ENCODE data around the gene HHIPL1. TPM values are rescaled to one million over a fixed set of nuclear protein-coding genes. Genes with fewer than 3 reads are reported as not detected.

The HHIPL1 gene
- total and polyA plus RNA-seq, 9 donors = 1.4 to 2.8 (median 2.2) TPM

GRCh38 chr14:99690636-99691035 is 45.7 kb downstream of the HHIPL1 start:
- WGBS (ENCODE audit: insufficient coverage) = 100% methylated on average over 1 of the region's 5 CpGs
- Histone ChIP-seq H3K27ac (ENCODE audit: low read length) (no peak overlapping the region), H3K4me1 (ENCODE audit: control insufficient read depth, insufficient read depth, low read length) (peaks cover 3% of the 10 kb centered on the region), H3K4me3 (ENCODE audit: low read length) (no peak overlapping the region), H3K36me3 (ENCODE audit: control insufficient read depth, insufficient read depth, low read length) (no peaks in the 10 kb centered on the region), H3K9me3 (replicated peaks; ENCODE audit: control insufficient read depth, low read depth, low read length) (no peaks in the 10 kb centered on the region), H3K27me3 (ENCODE audit: control insufficient read depth, insufficient read depth, low read length) (peaks cover 12% of the 10 kb centered on the region)
- DNase-seq = no peak

GRCh38 chr14:99691111-99691885 is 46.4 kb downstream of the HHIPL1 start:
- no peak overlapping the region for H3K27ac ChIP-seq (ENCODE audit: low read length)
- DNase-seq = no peak
- H3K4me1 ChIP-seq (ENCODE audit: control insufficient read depth, insufficient read depth, low read length) = peaks cover 3% of the 10 kb centered on the region
- H3K9me3 ChIP-seq (replicated peaks; ENCODE audit: control insufficient read depth, low read depth, low read length) = no peaks in the 10 kb centered on the region
- WGBS (ENCODE audit: insufficient coverage) = 91% methylated on average over 11 of the region's 13 CpGs
- no peak overlapping the region for H3K4me3 ChIP-seq (ENCODE audit: low read length)
- H3K27me3 ChIP-seq (ENCODE audit: control insufficient read depth, insufficient read depth, low read length) = peaks cover 12% of the 10 kb centered on the region
- no peaks in the 10 kb centered on the region for H3K36me3 ChIP-seq (ENCODE audit: control insufficient read depth, insufficient read depth, low read length)

- H3K4me3 ChIP-seq (ENCODE audit: low read length) = no peak overlapping the region
- H3K27me3 ChIP-seq (ENCODE audit: control insufficient read depth, insufficient read depth, low read length) = peaks cover 4% of the 10 kb centered on the region
- H3K9me3 ChIP-seq (replicated peaks; ENCODE audit: control insufficient read depth, low read depth, low read length) = no peaks in the 10 kb centered on the region
- no CpG with 5 or more reads among the region's 3 CpGs for WGBS (ENCODE audit: insufficient coverage)
- no peaks in the 10 kb centered on the region for H3K36me3 ChIP-seq (ENCODE audit: control insufficient read depth, insufficient read depth, low read length)
- no peaks in the 10 kb centered on the region for H3K4me1 ChIP-seq (ENCODE audit: control insufficient read depth, insufficient read depth, low read length)
- no peak overlapping the region for H3K27ac ChIP-seq (ENCODE audit: low read length)
- DNase-seq = no peak
Measured at GRCh38 chr14:99693918-99694317, 49.0 kb downstream of the HHIPL1 start.

- no peak for DNase-seq
- WGBS (ENCODE audit: insufficient coverage) = 85% methylated on average over 3 of the region's 4 CpGs
- no peaks in the 10 kb centered on the region for H3K4me1 ChIP-seq (ENCODE audit: control insufficient read depth, insufficient read depth, low read length)
Measured at GRCh38 chr14:99696929-99697328, 52.0 kb downstream of the HHIPL1 start.

GRCh38 chr14:99698236-99698635 is 53.3 kb downstream of the HHIPL1 start:
- Histone ChIP-seq H3K4me1 (ENCODE audit: control insufficient read depth, insufficient read depth, low read length) (no peaks in the 10 kb centered on the region), H3K9me3 (replicated peaks; ENCODE audit: control insufficient read depth, low read depth, low read length) (peaks cover 9% of the 10 kb centered on the region), H3K36me3 (ENCODE audit: control insufficient read depth, insufficient read depth, low read length) (no peaks in the 10 kb centered on the region), H3K27ac (ENCODE audit: low read length) (no peak overlapping the region), H3K27me3 (ENCODE audit: control insufficient read depth, insufficient read depth, low read length) (no peaks in the 10 kb centered on the region), H3K4me3 (ENCODE audit: low read length) (no peak overlapping the region)
- 73% methylated on average over 3 of the region's 6 CpGs for WGBS (ENCODE audit: insufficient coverage)
- no peak for DNase-seq

More at GRCh38 chr14:99696929-99697328, 52.0 kb downstream of the HHIPL1 start:
- no peaks in the 10 kb centered on the region for H3K27me3 ChIP-seq (ENCODE audit: control insufficient read depth, insufficient read depth, low read length)
- H3K4me3 ChIP-seq (ENCODE audit: low read length) = no peak overlapping the region
- peaks cover under 1% of the 10 kb centered on the region for H3K9me3 ChIP-seq (replicated peaks; ENCODE audit: control insufficient read depth, low read depth, low read length)
- no peak overlapping the region for H3K27ac ChIP-seq (ENCODE audit: low read length)
- H3K36me3 ChIP-seq (ENCODE audit: control insufficient read depth, insufficient read depth, low read length) = no peaks in the 10 kb centered on the region

DNA sequence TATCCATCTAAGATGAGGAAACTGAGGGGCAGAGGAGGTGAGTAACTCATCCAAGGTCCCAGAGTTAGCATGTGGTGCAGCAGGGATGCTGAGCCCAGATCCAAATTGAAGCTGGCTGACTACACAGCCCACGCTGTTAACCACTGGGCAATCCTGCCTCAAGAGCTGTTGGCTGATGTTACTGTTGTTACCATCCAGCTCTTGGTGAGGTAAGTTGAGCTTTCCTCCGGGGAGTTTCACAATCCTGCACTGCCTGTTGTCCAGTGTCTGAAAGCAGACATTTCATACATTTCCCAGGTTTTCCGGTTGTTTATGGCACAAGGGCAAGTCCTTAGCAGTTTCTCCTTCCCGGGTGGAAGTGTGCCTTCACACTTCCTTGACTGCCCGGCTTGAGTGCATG is 53.7 kb downstream of the HHIPL1 start:
- Histone ChIP-seq H3K27me3 (ENCODE audit: control insufficient read depth, insufficient read depth, low read length) (no peaks in the 10 kb centered on the region), H3K9me3 (replicated peaks; ENCODE audit: control insufficient read depth, low read depth, low read length) (peaks cover 13% of the 10 kb centered on the region), H3K4me1 (ENCODE audit: control insufficient read depth, insufficient read depth, low read length) (no peaks in the 10 kb centered on the region), H3K27ac (ENCODE audit: low read length) (no peak overlapping the region), H3K36me3 (ENCODE audit: control insufficient read depth, insufficient read depth, low read length) (no peaks in the 10 kb centered on the region), H3K4me3 (ENCODE audit: low read length) (no peak overlapping the region)
- WGBS (ENCODE audit: insufficient coverage) = 47% methylated on average over 4 of the region's 5 CpGs
- no peak for DNase-seq

DNA sequence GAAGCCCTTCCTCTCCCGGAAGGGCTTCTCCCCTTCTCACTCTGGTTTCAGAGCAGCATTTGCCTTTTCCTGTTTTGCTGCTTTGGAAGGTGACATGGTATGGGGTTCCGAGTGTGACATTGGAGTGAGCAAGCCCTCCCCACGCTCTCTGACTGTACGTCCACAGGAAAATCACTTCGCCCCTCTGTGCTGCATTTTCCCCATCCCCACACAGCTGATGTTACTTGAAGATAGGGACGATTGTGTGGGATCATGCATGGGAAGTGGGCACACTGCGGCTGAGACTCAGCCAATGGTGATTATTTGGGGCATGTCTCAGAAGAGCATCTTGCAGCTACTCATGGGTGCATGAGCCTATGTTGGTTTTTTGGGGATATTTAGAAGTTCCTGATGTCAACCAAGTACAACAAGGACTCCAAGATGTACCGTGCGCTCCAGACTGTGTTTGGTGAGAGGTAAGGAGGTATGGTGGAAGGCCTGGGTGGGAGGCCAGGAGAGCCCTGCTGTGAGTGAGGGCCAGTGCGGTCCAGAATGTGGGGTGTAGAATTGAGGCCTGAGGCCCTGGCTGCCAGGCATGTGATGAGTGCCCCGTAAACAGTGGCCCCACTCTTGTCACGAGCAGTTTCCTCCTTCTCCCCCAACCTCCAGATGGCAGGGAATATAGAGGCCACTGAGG is 54.3 kb downstream of the HHIPL1 start:
- 90% methylated on average over 3 of the region's 12 CpGs for WGBS (ENCODE audit: insufficient coverage)

DNA sequence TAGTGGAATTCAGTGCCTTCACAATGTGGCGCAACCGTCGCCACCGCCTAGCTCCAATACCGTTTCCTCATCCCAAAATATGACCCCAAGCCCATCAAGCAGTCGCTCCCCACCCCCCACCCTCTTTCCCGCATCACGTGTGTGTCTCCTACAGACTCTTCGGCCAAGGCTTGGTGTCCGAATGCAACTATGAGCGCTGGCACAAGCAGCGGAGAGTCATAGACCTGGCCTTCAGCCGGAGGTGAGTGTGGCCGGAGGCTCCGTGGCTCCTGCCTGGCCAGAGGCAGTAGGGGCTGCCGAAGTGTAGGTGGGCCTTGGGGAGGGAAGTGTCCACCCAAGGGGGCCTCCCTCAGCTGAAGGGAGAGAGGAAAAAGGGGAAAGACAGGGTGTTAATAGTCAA is 54.9 kb downstream of the HHIPL1 start:
- 91% methylated on average over 15 of the region's 16 CpGs for WGBS (ENCODE audit: insufficient coverage)
- H3K4me1 ChIP-seq (ENCODE audit: control insufficient read depth, insufficient read depth, low read length) = no peaks in the 10 kb centered on the region
- H3K4me3 ChIP-seq (ENCODE audit: low read length) = no peak overlapping the region
- H3K27me3 ChIP-seq (ENCODE audit: control insufficient read depth, insufficient read depth, low read length) = no peaks in the 10 kb centered on the region
- H3K36me3 ChIP-seq (ENCODE audit: control insufficient read depth, insufficient read depth, low read length) = no peaks in the 10 kb centered on the region
- no peak overlapping the region for H3K27ac ChIP-seq (ENCODE audit: low read length)
- H3K9me3 ChIP-seq (replicated peaks; ENCODE audit: control insufficient read depth, low read depth, low read length) = peaks cover 15% of the 10 kb centered on the region
- DNase-seq = no peak

More for the DNA sequence above, 54.3 kb downstream of the HHIPL1 start:
- H3K36me3 ChIP-seq (ENCODE audit: control insufficient read depth, insufficient read depth, low read length) = no peaks in the 10 kb centered on the region
- peaks cover 15% of the 10 kb centered on the region for H3K9me3 ChIP-seq (replicated peaks; ENCODE audit: control insufficient read depth, low read depth, low read length)
- no peak for DNase-seq
- no peaks in the 10 kb centered on the region for H3K4me1 ChIP-seq (ENCODE audit: control insufficient read depth, insufficient read depth, low read length)
- H3K4me3 ChIP-seq (ENCODE audit: low read length) = no peak overlapping the region
- no peak overlapping the region for H3K27ac ChIP-seq (ENCODE audit: low read length)
- no peaks in the 10 kb centered on the region for H3K27me3 ChIP-seq (ENCODE audit: control insufficient read depth, insufficient read depth, low read length)

- H3K4me3 ChIP-seq (ENCODE audit: low read length) = no peak overlapping the region
- no peak overlapping the region for H3K27ac ChIP-seq (ENCODE audit: low read length)
- no peaks in the 10 kb centered on the region for H3K36me3 ChIP-seq (ENCODE audit: control insufficient read depth, insufficient read depth, low read length)
- H3K27me3 ChIP-seq (ENCODE audit: control insufficient read depth, insufficient read depth, low read length) = no peaks in the 10 kb centered on the region
- no peak for DNase-seq
- 89% methylated on average over 5 of the region's 6 CpGs for WGBS (ENCODE audit: insufficient coverage)
- peaks cover 15% of the 10 kb centered on the region for H3K9me3 ChIP-seq (replicated peaks; ENCODE audit: control insufficient read depth, low read depth, low read length)
- H3K4me1 ChIP-seq (ENCODE audit: control insufficient read depth, insufficient read depth, low read length) = no peaks in the 10 kb centered on the region
Measured at GRCh38 chr14:99700379-99700778, 55.5 kb downstream of the HHIPL1 start.

DNA sequence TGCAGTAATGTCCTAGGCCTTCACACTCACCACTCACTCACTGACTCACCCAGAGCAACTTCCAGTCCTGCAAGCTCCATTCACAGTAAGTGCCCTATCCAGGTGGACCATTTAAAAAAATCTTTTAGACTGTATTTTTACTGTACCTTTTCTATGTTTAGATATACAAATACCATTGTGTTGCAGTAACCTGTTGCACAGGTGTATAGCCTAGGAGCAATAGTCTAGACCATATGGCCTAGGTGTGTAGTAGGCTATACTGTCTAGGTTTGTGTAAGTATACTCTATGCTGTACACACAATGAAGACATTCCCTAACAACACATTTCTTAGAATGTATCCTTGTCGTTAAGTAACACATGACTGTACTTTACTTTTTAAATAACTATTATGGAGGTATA is 56.3 kb downstream of the HHIPL1 start:
- Histone ChIP-seq H3K36me3 (ENCODE audit: control insufficient read depth, insufficient read depth, low read length) (no peaks in the 10 kb centered on the region), H3K9me3 (replicated peaks; ENCODE audit: control insufficient read depth, low read depth, low read length) (peaks cover 15% of the 10 kb centered on the region), H3K27me3 (ENCODE audit: control insufficient read depth, insufficient read depth, low read length) (no peaks in the 10 kb centered on the region), H3K4me1 (ENCODE audit: control insufficient read depth, insufficient read depth, low read length) (no peaks in the 10 kb centered on the region), H3K4me3 (ENCODE audit: low read length) (no peak overlapping the region), H3K27ac (ENCODE audit: low read length) (no peak overlapping the region)
- no peak for DNase-seq
- WGBS (ENCODE audit: insufficient coverage) = no CpG with 5 or more reads among the region's 1 CpG
